Neural cell (in vitro differentiated cells): ENCODE data around the gene PTDSS2. TPM values are rescaled to one million over a fixed set of nuclear protein-coding genes. Genes with fewer than 3 reads are reported as not detected.
A peak's percentile ranks its signal among the peaks of the same experiment; 100 is the strongest.

ENCODE experiments used
- H2AFZ ChIP-seq: fragments of 200-600, 300-800 bp; sonication (generic), shearing (Covaris generic); 2 replicates; pipeline ENCODE4 v1.6.0; 2014; ENCODE audit warnings: low read depth, mild to moderate bottlenecking, antibody characterized with exemption, low read length, moderate library complexity
- H3F3A ChIP-seq: fragments of 200-600 bp; shearing (Covaris generic); 2 replicates; pipeline ENCODE4 v1.6.1; 2016; ENCODE audit warnings: mild to moderate bottlenecking, moderate library complexity, mixed read lengths, antibody characterized with exemption, low read length; ENCODE audit not compliant: insufficient read depth, poor library complexity, severe bottlenecking
- H3K27ac ChIP-seq: fragments of 200-600, 300-800 bp; sonication (generic), shearing (Covaris generic); 2 replicates; pipeline ENCODE4 v1.5.1; 2014; ENCODE audit warnings: mild to moderate bottlenecking, low read length, moderate library complexity
- H3K27me3 ChIP-seq: fragments of 300-800, 200-600 bp; sonication (generic), shearing (Covaris generic); 2 replicates; pipeline ENCODE4 v1.6.0; 2014; ENCODE audit warnings: mild to moderate bottlenecking, low read depth, low read length, moderate library complexity; ENCODE audit not compliant: insufficient read depth
- H3K36me3 ChIP-seq: fragments of 300-800, 200-600 bp; sonication (generic), shearing (Covaris generic); 2 replicates; pipeline ENCODE4 v1.5.1; 2014; ENCODE audit warnings: mild to moderate bottlenecking, antibody characterized with exemption, low read length, moderate library complexity; ENCODE audit not compliant: insufficient read depth
- H3K4me2 ChIP-seq: fragments of 300-800, 200-600 bp; sonication (generic), shearing (Covaris generic); 2 replicates; pipeline ENCODE4 v1.6.0; 2014; ENCODE audit warnings: mild to moderate bottlenecking, low read length
- H3K4me3 ChIP-seq: fragments of 300-800, 200-600 bp; sonication (generic), shearing (Covaris generic); 2 replicates; pipeline ENCODE4 v1.5.1; 2014; ENCODE audit warnings: mild to moderate bottlenecking, low read length, moderate library complexity
- H3K79me2 ChIP-seq: fragments of 200-600 bp; shearing (Covaris generic); replicated peaks from 2 replicates; pipeline ENCODE4 v1.6.0; 2014; ENCODE audit warnings: mild to moderate bottlenecking, low read length, moderate library complexity; ENCODE audit not compliant: insufficient read depth
- H3K9ac ChIP-seq: fragments of 300-800, 200-600 bp; sonication (generic), shearing (Covaris generic); 2 replicates; pipeline ENCODE4 v1.6.1; 2016; ENCODE audit warnings: mild to moderate bottlenecking, low read length, mixed read lengths
- H3K9me2 ChIP-seq: fragments of 200-600 bp; shearing (Covaris generic); 2 replicates; pipeline ENCODE4 v1.6.1; 2016; ENCODE audit warnings: mild to moderate bottlenecking, low read length, mixed read lengths; ENCODE audit not compliant: insufficient read depth
- H3K9me3 ChIP-seq: fragments of 200-600, 300-800 bp; sonication (generic), shearing (Covaris generic); 2 replicates; pipeline ENCODE4 v1.6.1; 2016; ENCODE audit warnings: mild to moderate bottlenecking, mixed run types, low read length, moderate library complexity, mixed read lengths
- H4K20me1 ChIP-seq: fragments of 200-600 bp; shearing (Covaris generic); 2 replicates; pipeline ENCODE4 v1.6.1; 2016; ENCODE audit warnings: mild to moderate bottlenecking, mixed run types; ENCODE audit not compliant: insufficient read depth
- CTCF ChIP-seq: fragments of 450-650 bp; IDR thresholded peaks from 2 replicates; pipeline ENCODE4 v1.5.1; 2014; ENCODE audit warnings: antibody characterized with exemption, mild to moderate bottlenecking, moderate library complexity; ENCODE audit not compliant: poor library complexity, severe bottlenecking
- EP300 ChIP-seq: fragments of 450-650 bp; conservative IDR thresholded peaks from 2 replicates; pipeline ENCODE4 v1.6.1; 2014; ENCODE audit warnings: antibody characterized with exemption, mild to moderate bottlenecking, moderate library complexity; ENCODE audit not compliant: poor library complexity, severe bottlenecking
- EZH2 ChIP-seq: fragments of 200-600, 300-800 bp; shearing (Covaris generic), sonication (generic); IDR thresholded peaks from 2 replicates; pipeline ENCODE4 v1.6.1; 2014; ENCODE audit warnings: antibody characterized with exemption, low read length, borderline replicate concordance, mild to moderate bottlenecking; ENCODE audit not compliant: insufficient read depth, poor library complexity, severe bottlenecking
- MXI1 ChIP-seq: fragments of 450-650 bp; conservative IDR thresholded peaks from 2 replicates; pipeline ENCODE4 v1.6.1; 2014; ENCODE audit warnings: antibody characterized with exemption, mild to moderate bottlenecking; ENCODE audit not compliant: poor library complexity, severe bottlenecking
- POLR2AphosphoS5 ChIP-seq: IDR thresholded peaks from 2 replicates; pipeline ENCODE4 v1.6.1; 2012
- RAD21 ChIP-seq: fragments of 450-650 bp; conservative IDR thresholded peaks from 2 replicates; pipeline ENCODE4 v1.6.1; 2014; ENCODE audit warnings: antibody characterized with exemption, mild to moderate bottlenecking, moderate library complexity
- REST ChIP-seq: IDR thresholded peaks from 2 replicates; pipeline ENCODE4 v1.6.1; 2012; ENCODE audit warnings: borderline replicate concordance
- SMC3 ChIP-seq: fragments of 450-650 bp; conservative IDR thresholded peaks from 2 replicates; pipeline ENCODE4 v1.6.1; 2014; ENCODE audit warnings: antibody characterized with exemption, mild to moderate bottlenecking, moderate library complexity; ENCODE audit not compliant: poor library complexity
- TAF1 ChIP-seq: IDR thresholded peaks from 2 replicates; pipeline ENCODE4 v1.6.1; 2012; ENCODE audit warnings: low read depth
- polyA plus RNA-seq: library from polyadenylated mRNA; depleted of rRNA; stranded (reverse); fragments of >200 nt; gene quantifications from 2 replicates; pipeline ENCODE4 v1.2.3, GENCODE V29; 2014

PTDSS2 gene
- polyA plus RNA-seq, 1 donor from 2014 or later: 54.3 TPM

- Histone ChIP-seq H3F3A (no peaks in the 10 kb centered on the region), H4K20me1 (no peaks in the 10 kb centered on the region), H3K4me2 (peak overlapping the region; percentile 78), H3K9ac (peak overlapping the region; percentile 94), H3K27ac (peak overlapping the region; percentile 92), H2AFZ (peak overlapping the region; percentile 83), H3K36me3 (no peaks in the 10 kb centered on the region), H3K27me3 (no peaks in the 10 kb centered on the region), H3K9me2 (no peaks in the 10 kb centered on the region), H3K79me2 (peaks cover 9% of the 10 kb centered on the region), H3K4me3 (peak overlapping the region; percentile 98), H3K9me3 (no peaks in the 10 kb centered on the region)
- TF ChIP-seq REST (peak; percentile 44), EZH2 (no peak), CTCF (peak; percentile 36), EP300 (peak; percentile 39), SMC3 (no peak), TAF1 (peak; percentile 53), RAD21 (no peak), POLR2AphosphoS5 (no peak), MXI1 (peak; percentile 97)
Measured at GRCh38 chr11:506238-506994, 56.3 kb downstream of the PTDSS2 start.

- Histone ChIP-seq H3K79me2 (peaks cover 9% of the 10 kb centered on the region), H3K9ac (peak within 1 kb of the TSS; percentile 94), H4K20me1 (no peaks in the 10 kb centered on the region), H2AFZ (peak within 1 kb of the TSS; percentile 83), H3K36me3 (no peaks in the 10 kb centered on the region), H3K4me2 (peak within 1 kb of the TSS; percentile 78), H3K9me3 (no peaks in the 10 kb centered on the region), H3K4me3 (peak within 1 kb of the TSS; percentile 98), H3K27me3 (no peaks in the 10 kb centered on the region), H3K27ac (peak within 1 kb of the TSS; percentile 92), H3F3A (no peaks in the 10 kb centered on the region), H3K9me2 (no peaks in the 10 kb centered on the region)
- TF ChIP-seq EP300 (peak; percentile 30), EZH2 (no peak), RAD21 (peak; percentile 6), SMC3 (no peak), TAF1 (peak; percentile 50), REST (no peak), POLR2AphosphoS5 (peak; percentile 75), CTCF (no peak), MXI1 (peak; percentile 17)
Measured at GRCh38 chr11:506995-507726, 57.1 kb downstream of the PTDSS2 start, which contains the start of gene RNH1. TSS of gene RNH1 (minus strand) at chr11:507242. CDS start at chr11:502162, 5,080 bp downstream.
